RKO (cell line): ENCODE measurements around the gene VSTM5.
A peak's percentile ranks its signal among the peaks of the same experiment; 100 is the strongest.
"Not testable (repeated sequence)": the region's sequence is repeated elsewhere in the genome, so short reads cannot be mapped to it uniquely, and the experiment has no call there.

Experiments
- DNase-seq: peaks from one replicate; pipeline ENCODE4 v3.0.0-alpha.2; 2016; ENCODE audit warnings: low spot score

The VSTM5 gene, protein sequence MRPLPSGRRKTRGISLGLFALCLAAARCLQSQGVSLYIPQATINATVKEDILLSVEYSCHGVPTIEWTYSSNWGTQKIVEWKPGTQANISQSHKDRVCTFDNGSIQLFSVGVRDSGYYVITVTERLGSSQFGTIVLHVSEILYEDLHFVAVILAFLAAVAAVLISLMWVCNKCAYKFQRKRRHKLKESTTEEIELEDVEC

DNA sequence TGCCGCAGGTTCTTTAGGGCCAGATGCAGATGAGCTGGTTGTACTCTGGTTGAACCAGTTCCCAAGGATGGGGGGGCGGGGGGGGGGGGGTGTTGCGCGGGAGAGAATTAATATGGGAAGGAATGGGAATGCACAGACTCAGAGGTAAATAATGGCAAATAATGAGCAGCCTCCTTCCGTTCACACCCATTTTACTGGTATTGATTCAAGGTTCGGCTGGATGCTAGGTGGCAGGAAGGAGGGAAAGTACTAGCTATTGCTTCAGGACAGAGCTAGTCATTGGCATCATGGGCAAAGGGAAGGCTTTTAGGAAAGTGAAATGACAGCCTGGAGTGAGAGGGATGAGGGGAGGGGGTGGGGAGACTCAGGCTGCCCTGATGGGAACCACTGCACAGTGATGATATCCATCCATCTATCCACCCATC lies at the start of gene VSTM5:
Gene VSTM5, minus strand, starts transcription at position 25 of the 425 bp plus-strand sequence. CDS start 116 bp downstream, outside the sequence.
- no peak for DNase-seq

DNA sequence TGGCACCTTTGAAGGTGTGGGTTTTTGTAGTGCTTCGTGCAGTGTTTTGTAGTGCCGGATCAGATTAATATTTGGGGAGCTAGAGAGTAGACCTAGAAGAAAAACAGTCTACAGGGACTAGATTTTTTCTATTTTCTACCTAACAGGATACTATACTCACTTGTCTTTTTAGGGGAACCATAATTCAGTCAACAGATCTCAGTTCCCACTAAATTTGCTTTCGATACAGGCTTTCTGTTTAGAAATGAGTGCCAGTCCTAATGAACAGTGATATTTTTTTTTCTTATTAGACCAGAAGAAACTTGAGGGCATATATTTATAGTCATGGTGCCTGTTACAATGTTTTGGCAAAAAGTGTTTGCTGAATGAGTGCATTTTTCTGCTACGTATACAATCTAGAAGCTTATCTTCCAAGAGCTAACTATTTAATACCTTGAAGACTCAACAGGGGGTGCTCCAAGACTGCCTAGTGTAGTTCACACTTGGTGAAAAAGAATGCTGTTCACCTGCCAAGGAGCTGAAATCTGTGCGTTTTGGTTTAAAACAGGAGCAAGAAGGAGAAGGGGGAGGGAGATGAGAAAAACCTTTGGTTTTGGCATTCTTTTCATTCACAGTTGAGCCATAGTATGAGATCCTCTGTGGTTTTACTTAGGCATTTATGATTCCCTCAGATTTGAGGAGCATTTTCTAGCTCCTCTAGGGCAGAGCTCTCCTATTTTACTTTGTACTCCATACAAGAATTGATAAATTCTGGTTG lies 44.9 kb upstream of the VSTM5 start:
- peak; percentile 59 for DNase-seq

DNA sequence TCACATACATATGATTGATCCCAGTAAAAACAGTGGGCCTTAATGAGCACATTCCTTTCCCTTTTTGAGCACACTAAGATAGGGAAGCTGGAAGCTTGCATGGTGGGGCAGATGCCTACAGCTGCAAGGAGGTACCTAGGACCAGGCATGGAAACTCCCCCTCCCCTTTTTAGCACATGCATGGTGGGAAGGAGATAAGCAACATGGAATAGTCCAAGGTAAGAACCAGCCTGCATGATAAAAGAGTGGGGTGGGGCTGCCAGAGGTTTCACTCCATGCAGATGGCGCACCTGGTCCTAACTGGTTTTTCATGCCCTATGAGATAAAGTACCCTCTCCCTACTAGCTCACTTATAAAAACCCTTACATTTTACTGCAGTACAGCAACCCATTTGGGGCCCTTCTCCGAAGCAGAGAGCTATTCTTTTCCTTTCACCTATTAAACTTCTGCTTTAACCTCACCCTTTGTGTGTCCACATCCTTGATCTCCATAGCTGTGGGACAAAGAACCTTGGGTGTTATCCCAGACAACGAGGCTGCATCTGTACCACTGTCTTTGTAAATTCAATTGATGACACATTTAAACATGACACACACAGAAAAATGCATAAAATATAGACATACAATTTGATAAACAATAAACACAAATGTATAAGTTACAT lies 40.1 kb upstream of the VSTM5 start:
- no peak for DNase-seq

DNA sequence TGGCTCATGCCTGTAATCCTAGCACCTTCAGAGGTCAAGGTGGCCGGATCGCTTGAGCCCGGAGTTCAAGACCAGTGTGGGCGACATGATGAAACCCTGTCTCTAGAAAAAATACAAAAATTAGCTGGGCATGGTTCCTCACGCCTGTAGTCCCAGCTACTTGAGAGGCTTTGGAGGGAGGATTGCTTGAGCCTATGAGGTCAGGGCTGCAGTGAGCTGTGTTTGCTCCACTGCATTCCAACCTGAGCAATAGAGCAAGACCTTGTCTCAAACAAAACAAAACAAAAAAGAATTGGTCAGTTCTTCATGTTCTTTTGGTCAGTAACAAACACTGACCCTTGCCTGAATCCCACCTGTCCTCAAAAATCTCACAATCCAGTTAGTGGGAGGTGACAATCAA lies 36.7 kb upstream of the VSTM5 start:
- no peak for DNase-seq

DNA sequence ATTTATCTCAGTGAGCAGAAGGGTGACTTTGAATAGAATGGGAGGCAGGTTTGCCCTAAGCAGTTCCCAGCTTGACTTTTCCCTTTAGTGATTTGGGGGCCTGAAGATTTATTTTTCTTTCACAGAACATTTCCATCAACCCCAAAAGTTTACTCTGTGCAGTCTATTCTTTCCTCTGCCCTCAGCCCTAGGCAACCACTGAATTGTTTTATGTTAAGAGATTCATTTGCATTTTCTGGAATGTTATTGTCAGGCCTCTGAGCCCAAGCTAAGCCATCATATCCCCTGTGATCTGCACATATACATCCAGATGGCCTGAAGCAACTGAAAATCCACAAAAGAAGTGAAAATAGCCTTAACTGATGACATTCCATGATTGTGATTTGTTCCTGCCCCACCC lies 28.7 kb upstream of the VSTM5 start:
- not testable (repeated sequence) for DNase-seq

DNA sequence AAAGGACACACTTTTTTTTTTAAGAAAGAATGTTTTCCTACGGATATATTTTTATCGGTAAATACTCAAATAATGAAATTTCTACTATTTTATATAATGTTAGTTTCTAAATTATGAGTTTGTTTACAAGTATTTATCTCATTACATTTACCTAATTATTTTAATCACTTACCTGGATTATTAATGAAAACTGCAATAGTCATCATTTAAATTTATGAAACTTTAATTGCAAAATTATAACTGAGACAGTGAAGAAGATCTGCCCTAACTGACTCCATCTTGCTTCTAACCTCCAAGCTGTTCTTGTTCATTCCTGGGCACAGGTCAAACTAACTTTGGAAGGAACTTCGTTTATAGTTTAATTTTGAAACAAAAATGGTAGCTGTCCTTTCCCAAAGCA lies 25.2 kb upstream of the VSTM5 start:
- no peak for DNase-seq

DNA sequence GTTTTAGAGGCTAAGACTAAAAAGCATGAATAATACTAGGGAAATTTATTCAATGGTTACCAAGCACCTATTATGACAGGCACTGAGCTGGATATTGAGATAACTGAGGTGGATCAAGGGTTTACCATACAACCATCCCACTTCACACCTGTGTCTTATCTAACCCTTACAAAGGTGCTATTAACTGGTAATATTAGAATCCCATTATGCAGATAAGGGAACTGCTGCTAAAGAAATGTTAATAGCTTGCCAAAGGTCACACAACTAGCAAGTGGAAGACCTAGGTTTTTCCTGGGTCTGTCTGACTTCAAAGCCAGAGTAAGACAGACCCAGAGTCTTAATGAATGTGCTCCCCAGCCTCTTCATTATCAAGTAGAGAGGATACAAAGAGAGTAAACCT lies 21.1 kb upstream of the VSTM5 start:
- DNase-seq, result no peak

DNA sequence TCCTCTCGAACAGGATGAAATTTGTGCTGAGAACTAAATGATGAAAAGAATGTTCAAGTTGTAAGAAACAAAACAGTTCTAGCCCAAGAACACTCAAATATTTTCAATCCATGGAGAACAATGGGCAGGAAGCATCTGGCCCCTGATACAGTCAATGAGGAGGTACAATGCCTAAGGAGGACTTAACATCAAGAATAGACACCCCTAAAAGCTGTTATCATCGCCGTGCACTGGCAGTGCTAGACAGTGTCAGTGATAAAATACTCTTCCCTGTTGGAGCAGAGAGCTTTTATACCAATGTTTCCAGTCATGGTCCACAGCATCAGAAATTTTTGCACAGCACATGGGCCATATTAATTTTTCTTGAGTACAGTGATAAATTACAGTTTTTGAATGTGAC lies 20.2 kb upstream of the VSTM5 start:
- no peak for DNase-seq

DNA sequence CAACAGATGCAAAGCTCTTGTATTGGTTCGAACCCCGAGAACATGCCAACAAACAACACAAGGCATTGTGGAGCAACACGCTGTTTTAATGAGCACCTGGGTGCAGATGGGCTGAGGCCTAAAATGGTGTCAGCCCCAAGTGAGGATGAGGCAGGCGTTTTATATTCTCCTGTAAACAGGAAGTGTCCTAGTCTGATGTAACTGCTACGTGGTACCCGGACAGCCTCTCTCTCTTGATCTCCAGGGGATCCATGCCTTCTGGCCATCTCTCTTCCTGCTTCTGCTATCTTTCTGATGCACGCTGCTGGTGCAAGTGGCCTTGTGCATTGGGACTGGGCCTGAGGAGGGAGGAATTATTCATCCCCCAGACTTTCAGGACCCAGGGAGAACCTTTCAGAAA lies 19.4 kb upstream of the VSTM5 start:
- no peak for DNase-seq

DNA sequence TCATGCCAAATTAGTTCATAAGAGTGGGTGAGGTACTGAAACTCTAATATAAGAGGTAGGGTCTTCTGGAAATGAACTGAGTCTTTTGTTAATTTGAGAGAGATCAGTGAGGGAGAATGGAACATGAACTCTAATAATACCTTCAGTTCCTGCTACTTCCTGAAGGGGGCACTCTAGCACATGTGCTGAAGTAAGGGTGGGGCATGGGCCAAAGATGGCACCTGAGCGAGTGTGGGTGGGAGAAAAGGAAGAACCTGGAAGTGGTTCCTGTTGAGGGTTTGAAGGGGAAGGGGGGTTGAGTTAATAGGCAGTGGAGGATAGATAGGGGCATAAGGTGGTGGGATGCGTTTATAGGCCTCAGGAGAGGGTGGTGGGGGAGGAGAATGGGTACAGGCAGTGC lies 18.0 kb upstream of the VSTM5 start:
- DNase-seq, result not testable (repeated sequence)

DNA sequence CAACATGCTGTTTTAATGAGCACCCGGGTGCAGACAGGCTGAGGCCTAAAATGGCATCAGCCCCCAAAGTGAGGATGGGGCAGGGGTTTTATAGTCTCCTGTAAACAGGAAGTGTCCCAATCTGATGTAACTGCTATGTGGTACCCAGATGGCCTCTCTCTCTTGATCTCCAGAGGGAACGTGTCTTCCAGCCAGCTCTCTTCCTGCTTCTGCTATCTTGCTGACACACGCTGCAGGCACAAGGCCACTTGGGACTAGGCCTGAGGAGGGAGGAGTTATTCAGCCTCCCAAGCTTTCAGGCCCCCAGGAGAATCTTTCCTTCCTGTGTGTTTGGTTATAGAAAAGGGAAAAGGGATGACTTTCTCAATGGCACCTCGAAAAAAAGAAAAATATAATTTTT lies 11.4 kb upstream of the VSTM5 start:
- no peak for DNase-seq

DNA sequence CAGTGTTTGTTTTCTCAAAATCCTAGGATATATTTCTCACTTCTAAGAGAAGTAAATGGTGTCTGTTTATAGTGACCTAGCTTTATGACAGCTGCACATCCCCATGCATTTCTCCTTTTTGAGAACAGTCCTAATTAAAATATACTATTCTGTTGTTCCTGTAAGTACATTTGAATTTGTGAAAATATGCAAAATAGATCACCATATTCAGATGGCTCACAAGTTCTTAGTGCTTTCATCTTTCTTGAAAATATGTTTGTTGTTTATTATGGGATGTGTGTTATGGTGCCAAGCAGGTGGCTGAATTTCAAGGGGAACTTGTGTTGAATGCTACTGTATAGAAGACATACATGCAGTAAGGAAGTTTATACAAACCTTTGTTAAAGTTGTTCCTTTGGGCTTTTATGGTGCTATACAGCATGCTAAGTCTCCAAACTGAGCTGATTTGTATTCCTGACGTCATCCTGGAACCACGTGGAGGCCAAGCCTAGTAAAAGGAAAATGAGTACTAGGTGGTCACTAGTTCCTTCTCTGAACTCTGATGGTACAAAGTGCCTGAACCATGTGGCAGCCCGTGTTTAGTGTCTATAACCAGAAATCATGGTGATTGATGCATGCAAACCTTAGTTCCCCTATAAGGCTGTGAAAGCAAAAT lies 7.8 kb upstream of the VSTM5 start:
- DNase-seq, result no peak

DNA sequence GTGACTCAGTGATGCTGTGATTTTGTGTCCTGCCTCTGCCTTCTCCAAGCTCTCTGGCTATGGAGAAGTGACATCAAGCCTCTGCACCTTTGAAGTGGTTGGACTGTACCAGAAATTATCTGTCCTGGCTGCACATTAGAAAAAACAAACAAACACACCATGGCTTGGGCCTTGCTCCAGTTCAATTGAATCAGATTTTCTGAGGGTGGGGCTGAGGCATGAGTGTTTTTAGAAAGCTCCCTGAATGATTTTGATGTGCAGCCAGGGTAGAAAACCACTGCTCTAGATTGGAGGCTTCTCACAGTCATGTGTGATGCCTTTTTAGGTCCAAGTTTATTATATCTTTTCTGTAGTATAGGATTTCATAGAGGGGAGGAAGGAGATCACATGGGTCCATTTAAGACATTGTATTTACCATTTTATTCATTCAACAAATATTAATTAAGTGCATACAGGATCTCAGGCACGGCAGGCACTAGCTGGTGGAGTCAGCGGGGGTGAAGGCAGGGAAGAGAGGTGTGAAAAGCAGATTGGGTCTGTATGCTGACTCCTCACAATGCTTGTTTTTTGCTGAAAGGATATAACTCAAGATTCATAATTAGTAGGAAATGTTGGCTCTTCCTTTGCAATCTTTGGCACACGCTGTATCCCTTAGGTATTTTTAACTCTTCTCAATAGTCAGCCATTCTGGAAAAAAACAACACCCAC lies 7.1 kb upstream of the VSTM5 start:
- no peak for DNase-seq

DNA sequence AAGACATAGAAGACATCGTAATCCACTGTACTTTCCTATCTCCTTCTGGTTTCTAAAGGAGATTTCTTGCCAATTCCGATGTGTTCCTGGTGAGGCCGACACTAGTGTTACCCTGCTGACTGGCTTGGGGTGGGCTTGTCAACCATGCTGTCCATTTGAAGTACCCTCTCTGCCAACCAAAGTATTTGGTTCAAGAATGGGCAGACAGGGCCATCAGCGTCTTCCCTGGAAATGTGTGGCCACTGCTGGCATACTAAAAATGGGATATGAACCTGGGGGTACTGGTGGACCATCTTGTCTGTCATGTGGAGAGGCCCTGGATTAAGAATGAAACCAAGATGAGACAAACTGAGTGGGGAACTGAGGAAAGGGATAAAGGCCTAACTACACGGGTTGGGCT lies 1.8 kb upstream of the VSTM5 start:
- no peak for DNase-seq

DNA sequence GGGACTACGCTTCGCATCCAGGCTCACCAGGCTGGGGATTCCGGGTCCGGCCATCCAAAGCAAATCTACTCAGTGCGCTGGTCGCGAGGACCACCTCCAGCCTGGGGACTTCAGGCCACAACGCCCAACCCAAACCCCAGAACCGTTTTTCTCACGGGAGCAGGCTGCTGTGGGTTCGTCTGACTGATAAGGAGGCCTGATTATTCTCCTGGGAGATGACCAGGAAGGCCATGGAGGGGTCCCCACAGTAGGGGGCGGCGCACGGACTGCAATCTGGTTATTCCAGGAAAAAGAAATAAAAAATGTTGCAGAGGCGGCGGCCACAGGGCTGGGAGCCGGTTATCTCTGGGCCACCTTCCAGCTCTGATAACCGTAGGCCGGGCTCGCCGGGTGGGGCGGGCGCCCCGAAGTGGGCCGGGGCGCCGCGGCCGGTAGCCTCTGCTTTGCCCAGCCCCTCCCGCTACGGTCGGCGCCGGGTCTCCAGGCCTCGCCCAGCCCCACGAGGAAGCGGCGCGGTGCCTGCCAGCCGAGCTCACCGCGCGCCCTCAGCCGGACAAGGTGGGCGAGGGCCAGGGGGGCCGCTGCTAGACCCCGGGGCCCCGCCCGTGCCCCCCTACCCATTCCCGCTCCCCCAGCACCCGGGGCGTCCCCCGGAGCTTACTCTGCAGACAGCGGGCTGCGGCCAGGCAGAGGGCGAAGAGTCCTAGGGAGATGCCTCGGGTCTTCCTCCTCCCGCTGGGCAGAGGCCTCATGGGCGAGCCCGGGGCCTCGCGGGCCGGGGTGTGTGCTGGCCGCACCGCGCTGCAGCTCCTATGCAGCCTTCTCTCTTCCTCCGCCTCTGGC lies 446 bp downstream of the VSTM5 start:
- peak; percentile 42 for DNase-seq

DNA sequence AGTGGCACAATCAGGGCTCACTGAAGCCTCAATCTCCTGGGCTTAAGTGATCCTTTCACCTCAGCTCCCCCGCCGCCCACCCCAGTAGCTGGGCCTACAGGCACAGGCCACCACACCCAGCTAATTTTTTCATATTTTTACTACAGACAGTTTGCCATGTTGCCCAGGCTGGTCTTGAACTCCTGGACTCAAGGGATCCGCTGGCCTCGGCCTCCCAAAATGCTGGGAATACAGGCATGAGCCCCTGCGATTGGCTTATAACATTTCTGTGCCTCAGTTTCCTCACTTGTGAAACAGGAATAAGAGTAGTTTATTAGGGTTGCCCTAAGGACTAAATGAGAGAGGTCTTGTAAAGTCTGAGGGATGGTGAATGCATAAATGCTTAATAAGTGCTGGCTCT lies 1.2 kb downstream of the VSTM5 start:
- DNase-seq, result no peak

DNA sequence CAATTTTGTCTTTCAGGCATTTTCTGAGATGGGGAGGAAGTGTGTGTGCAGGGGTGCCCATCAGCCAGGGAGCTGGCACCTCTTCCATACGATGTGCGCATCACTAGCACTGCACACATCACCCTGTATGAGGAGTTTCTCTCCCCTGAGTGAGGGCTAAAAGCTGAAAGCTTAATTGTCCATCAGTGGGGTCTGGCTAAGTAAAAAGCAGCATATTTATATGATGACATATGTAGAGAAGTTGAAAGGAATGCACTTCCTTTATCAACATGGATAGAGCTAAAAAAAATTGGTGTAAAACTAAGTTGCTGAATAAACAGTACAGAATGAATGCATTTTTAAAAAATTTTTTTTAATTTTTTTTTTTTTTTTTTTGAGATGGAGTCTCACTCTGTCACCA lies 4.0 kb downstream of the VSTM5 start:
- no peak for DNase-seq

DNA sequence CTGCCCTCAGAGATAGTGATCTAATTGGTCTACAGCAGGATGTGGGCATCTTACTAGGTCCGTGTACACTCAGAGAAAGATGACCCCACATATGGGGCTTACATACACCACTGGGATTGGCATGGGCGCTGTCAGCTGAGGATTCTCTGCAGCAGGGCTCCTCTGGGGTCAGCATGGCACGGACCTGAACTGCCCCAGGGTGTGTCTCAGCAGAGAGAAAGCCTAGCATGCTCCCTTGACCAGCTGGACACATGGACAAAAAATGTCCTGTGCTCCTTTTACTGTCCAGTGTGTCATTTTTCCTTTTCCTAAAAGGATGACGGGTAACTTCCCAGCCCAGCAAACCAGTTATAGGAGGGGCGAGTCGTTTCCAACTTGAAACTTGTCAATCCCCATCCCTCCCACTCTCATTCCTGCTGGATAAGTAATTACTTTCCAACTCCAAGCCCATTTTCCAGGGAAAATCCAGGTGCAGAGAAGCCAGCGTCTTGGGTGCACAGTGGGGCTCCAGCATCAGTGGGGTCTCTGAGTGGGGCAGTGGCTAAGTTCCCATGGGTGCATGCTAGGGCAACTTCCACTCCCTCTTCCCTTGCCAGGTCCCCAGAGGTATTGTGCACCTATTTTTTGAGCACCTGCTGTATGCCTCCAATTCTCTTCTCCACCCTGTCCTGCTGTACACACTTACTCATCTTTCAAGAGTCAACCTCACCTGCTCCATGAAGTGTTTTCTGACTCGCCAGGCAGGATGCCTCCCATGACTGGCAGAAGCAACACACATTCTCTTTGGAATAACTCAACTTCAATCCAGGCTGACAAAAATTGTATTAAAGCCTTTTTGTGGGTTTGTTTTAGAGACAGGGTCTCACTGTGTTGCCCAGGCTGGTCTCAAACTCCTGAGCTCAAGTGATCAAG lies 5.0 kb downstream of the VSTM5 start:
- no peak for DNase-seq

DNA sequence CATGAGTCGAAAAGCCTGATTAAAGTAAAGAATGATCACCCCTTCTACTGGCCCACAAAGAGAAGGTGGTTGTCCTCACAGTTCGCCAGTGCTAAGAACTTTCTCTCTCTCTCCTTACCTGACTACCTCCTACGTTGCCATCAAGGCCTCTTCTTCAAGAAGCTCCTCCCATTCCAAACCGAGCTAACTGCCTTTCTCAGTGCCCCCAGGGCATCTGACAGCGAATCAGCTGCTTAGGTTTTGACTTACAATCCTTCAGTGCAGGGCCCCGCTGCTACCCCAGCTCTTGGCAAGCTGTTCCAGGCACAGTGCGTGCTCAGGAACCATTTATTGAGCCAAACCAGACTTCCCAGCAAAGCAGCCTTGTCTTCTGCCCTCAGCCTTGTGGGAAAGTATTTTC lies 5.8 kb downstream of the VSTM5 start:
- DNase-seq, result no peak

DNA sequence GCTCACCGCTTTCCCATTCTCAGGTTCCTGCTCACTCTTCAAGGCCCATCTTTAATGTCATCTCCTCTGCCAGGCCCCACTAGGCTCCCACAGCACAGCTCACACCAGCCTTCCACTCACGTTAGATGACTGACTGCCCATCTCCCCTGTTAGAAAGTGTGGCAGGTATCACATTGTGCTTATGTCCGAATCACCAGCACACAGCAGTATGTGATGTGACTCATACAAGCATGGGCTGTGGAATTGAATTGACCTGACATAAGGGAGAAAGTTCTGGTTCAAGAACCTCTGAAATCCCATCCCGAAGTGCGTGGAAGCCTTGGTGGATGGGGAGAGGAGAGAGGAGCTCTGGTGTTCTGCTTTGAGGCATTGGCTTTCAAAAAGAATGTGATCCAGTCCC lies 6.5 kb downstream of the VSTM5 start:
- DNase-seq, result no peak
